Fibroblast of gingiva (primary cell): ENCODE results near the gene LEMD3.

ENCODE experiments used
- DNase-seq: peaks from one replicate; pipeline ENCODE4 v3.0.0-alpha.2; 2011; ENCODE audit warnings: low read depth

LEMD3 gene

DNA sequence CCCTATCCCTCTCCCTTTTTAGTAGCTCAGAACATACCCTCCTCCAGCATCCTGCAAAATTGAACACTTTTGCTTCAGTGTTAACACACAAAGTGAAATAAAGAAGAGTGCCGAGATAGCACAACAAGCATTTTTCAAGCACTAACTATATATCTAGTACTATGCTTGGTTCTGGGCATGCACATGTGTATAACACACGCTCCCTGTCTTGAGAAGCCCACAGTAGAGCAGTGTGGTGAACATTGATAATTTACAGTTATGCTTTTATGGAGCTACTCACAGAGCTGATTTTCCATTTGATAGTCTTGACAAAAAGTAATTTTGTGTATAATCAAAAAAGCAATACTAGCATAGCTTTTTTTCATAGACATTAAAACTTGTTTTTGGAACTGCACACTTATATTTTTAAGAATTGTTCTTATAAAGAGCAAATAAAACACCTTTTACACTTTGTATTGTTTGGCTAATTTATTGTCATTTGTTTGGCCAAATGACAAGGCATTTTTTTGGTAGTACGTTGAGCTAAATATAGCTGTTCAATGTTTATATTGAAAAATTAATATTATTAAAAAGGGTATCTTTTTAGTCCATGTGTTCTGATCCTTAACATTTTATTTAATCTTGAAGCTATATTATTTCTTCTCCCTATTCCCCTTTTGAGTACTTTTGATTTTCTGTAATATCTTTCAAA is 39.7 kb downstream of the LEMD3 start:
- no peak for DNase-seq

GRCh38 chr12:65209655-65210043 is 40.3 kb downstream of the LEMD3 start:
- DNase-seq = no peak

- no peak for DNase-seq
These were observed 47.7 kb downstream of the LEMD3 start for GRCh38 chr12:65217086-65217485.

DNA sequence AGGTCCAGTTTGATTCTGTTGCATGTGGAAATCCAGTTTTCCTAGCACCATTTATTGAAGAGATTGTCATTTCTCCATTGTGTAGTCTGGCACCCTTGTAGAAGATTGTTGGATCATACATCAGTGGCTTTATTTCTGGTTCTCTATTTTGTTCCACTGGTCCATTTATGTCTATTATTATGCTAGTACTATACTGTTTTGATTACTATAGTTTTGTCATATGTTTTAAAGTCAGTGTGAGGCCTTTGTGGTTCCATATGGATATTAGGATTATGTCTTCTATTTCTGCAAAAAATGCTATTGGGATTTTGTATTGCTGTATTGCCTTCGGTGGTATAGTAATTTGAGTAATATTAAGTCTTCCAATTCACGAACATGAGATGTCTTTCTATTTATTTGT is 51.4 kb downstream of the LEMD3 start:
- DNase-seq = no peak

DNA sequence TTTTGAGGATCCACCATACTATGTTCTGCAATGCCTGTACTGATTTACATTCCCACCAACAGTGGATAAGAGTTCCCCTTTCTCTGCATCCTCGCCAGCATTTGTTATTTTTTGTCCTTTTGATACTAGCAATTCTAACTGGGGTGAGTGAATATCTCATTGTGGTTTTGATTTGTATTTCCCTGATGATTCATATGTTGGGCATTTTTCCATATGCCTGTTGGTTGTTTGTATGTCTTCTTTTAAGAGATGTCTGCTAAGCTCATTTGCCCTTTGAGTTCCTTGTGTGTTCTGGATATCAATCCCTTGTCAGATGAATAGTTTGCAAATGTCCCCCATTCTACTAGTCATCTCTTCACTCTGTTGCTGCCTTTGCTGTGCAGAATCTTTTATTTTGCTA is 60.1 kb downstream of the LEMD3 start:
- peak; percentile 65 for DNase-seq

- peak; percentile 3 for DNase-seq
These were observed 63.2 kb downstream of the LEMD3 start for GRCh38 chr12:65232476-65233077.

- DNase-seq = no peak
These were observed 67.8 kb downstream of the LEMD3 start for GRCh38 chr12:65237153-65237552.

GRCh38 chr12:65238609-65239008 is 69.2 kb downstream of the LEMD3 start:
- DNase-seq = no peak

DNA sequence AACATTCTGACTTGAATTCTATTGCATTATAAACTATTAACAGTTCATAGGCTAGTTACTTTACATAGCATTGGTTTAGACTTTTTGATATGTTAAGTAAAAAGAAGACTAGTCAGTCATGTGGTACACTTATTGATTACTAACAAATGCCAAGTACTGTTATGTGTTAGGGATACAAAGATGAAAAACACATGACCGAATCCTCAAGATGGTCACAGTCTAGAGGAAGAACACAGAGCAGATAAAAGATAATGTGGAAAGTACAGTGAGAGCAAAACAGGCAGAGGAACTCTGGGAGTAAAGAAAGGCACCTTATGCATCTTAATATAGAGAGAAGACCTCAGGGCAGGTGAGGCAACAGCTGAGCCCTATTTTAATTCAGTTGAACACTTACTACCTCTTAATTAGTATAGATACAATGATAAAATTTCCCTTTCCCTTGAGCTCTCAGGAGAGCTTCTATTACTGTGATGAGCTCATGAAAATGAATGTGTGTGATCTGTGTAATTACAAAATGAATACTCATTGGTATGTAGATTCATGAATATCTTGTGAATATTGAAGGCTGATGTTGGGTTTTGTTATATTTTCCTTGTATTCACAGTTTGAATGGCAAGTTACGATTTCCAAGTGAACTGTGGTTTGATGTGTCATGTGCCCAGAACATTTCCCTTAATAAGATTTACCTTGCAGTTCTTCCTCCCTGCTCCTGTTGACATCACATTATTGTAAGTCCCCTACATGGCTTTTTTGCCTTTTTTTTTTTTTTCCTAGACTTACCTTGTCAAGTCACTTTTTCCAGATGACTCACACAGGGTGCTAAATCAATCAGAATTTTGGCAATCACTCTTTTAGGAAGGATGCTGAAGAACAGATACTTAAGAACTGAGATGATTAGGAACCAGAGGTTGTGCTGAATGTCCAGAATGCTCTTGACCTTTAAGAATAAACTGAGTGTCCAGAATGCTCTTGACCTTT is 79.6 kb downstream of the LEMD3 start:
- DNase-seq = no peak

- no peak for DNase-seq
These were observed 83.1 kb downstream of the LEMD3 start for GRCh38 chr12:65252515-65252914.

GRCh38 chr12:65257986-65258385 is 88.6 kb downstream of the LEMD3 start:
- no peak for DNase-seq

- no peak for DNase-seq
These were observed 90.1 kb downstream of the LEMD3 start for GRCh38 chr12:65259501-65259900.

DNA sequence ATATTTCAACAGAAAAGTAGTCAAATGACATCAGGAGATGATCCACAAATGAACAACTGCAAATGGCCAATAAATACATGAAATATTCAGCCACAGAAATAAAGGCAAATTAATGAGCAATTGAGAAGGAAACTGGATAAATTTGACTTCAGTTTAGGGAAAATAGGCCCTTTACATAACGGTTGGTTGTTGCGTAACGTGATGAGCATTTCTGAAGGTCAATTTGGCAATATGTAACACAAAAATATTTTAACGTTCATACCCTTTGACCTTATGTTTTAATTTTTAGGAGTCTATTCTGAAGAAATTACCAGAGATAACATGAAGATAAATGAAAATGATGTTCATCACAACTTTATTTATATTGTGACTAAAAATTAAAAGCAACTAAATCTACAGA is 94.4 kb downstream of the LEMD3 start:
- no peak for DNase-seq

DNA sequence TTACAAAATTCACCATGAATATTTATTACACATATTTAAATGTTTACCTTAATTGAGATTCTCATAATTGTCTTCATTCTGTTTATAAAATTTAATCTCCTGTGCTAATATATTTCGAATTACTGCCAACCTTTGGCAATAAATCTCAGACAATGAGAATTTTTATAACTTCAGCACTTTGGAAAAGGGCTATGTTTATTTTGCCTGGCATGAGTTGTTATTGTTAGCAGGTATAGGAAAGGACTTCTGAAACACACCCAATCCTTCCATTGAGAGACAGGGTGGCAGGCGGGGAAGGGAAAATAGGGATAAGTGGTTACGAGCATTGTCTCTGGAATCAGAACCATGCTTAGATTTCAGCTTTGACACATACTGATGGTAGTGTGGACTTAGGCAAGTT is 97.0 kb downstream of the LEMD3 start:
- no peak for DNase-seq

GRCh38 chr12:65269603-65270002 is 100.2 kb downstream of the LEMD3 start:
- DNase-seq = no peak

- DNase-seq = no peak
These were observed 105.4 kb downstream of the LEMD3 start for GRCh38 chr12:65274602-65275272.

DNA sequence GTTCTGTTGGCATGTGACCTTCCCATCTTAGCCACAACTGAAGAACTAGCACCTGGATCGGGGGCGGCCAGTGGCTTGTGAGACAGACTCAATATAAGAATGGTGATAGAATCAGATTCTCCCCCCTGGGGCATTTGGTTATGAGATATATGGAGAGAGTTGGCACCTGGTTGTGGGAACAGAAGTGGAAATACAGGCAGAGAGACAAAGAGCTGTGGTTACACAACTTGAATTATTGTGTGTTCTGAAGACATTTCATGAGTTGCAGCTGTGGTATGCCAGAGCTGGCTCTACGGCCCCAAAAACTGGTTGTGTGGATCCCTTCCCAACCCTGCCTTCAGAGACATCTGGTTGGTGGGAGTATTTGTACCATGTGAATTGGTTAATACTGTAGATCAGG is 106.2 kb downstream of the LEMD3 start:
- DNase-seq = no peak

DNA sequence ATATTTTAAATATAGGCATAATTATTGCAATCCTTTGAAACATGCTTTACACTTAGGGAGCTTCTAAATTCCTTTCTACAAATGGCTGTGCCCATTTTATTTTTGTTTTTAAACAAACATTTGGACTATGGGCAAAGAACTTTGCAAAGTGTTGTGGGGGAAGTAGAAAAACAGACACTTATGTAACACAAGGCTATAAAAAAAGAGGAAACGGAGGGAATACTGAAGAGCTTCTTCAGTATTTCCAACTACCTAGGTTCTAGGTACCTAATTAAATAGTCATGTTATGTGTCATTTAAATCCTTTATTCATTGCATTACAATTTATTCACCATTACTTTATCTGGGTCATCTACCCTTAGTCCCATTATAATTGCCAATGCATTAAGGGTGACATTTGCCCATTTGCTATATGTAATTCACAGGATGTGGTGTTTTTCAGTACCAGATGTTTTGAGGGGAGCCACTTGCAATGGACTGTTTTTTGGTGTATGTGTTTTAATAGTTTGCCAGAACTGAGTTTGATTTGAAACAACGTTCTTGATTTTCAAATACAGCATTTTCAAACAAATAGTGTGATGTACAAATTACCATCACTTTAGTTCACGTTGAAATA is 107.6 kb downstream of the LEMD3 start:
- DNase-seq = no peak

GRCh38 chr12:65277994-65278575 is 108.7 kb downstream of the LEMD3 start:
- no peak for DNase-seq

DNA sequence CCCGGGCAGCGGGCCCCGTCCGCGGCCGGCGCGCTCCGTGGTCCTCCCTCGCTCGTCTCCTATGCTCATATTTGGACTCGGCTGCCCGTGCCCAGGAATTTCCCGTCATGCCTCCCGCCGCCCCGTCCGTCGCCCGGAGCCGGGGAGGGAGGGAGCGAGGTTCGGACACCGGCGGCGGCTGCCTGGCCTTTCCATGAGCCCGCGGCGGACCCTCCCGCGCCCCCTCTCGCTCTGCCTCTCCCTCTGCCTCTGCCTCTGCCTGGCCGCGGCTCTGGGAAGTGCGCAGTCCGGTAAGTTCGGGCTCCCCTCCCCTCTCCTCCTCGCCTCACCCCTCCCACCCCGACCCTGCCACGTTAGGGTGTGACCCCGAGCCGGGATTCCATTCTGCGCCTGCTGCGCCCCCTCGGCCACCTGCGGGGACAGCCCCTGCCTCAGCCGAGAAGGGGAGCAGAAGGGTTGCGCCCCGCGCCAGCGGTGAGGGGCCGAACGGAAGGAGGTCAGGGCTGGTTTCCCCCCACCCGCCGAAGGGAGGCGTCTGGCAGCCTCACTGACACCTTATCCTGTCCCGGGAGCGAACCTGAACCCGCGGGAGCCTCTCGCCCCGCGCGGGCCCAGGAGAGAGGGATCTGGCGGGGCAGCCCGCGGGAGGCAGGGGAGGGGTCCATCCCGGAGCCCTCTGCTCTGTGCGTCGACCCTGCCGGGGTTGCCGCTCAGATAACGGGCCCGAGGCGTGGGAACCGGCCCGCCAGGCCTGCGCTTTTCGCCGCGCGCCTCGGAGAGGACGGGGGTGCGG is 109.4 kb downstream of the LEMD3 start, which contains the start of gene MSRB3:
TSS of gene MSRB3 (plus strand) at position 108 of the 793 bp plus-strand sequence. CDS start 29,897 bp downstream, outside the sequence.
- DNase-seq = peak; percentile 80
